Measurements from ENCODE around the gene EIPR1.

DNA sequence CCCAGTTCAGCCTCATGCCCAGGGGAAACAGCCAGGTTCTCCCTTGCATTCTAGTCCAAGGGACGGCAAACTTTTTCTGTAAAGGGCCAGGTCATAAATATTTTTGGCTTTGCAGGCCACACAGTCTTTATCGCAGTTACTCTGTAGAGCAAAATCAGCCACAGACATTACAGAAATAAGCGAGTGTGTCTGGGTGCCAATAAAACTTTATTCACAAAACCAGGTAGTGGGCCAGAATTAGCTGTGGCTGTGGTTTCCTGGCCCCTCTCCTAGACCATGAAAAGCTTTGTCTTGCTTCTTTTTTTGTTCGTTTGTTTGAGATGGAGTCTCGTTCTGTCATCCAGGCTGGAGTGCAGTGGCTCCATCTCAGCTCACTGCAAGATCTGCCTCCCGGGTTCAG is 80.1 kb downstream of the EIPR1 start:
- no peak for TF ChIP-seq CTCF (IDR thresholded peaks at IDR 0.05)
- TF ChIP-seq POLR2A (IDR thresholded peaks at IDR 0.05), result no peak
- no peak for TF ChIP-seq EP300 (IDR thresholded peaks at IDR 0.05)
